Suppressor macrophage treated with lipopolysaccharide for 1 hour (primary cell): ENCODE data around the gene LVRN.
"Not testable (repeated sequence)": the region's sequence is repeated elsewhere in the genome, so short reads cannot be mapped to it uniquely, and the experiment has no call there.

Source experiments
- DNase-seq, 3 donors: peaks; one replicate each; pipeline ENCODE4 v3.0.0-alpha.2; 2020 to 2022

Gene LVRN, protein sequence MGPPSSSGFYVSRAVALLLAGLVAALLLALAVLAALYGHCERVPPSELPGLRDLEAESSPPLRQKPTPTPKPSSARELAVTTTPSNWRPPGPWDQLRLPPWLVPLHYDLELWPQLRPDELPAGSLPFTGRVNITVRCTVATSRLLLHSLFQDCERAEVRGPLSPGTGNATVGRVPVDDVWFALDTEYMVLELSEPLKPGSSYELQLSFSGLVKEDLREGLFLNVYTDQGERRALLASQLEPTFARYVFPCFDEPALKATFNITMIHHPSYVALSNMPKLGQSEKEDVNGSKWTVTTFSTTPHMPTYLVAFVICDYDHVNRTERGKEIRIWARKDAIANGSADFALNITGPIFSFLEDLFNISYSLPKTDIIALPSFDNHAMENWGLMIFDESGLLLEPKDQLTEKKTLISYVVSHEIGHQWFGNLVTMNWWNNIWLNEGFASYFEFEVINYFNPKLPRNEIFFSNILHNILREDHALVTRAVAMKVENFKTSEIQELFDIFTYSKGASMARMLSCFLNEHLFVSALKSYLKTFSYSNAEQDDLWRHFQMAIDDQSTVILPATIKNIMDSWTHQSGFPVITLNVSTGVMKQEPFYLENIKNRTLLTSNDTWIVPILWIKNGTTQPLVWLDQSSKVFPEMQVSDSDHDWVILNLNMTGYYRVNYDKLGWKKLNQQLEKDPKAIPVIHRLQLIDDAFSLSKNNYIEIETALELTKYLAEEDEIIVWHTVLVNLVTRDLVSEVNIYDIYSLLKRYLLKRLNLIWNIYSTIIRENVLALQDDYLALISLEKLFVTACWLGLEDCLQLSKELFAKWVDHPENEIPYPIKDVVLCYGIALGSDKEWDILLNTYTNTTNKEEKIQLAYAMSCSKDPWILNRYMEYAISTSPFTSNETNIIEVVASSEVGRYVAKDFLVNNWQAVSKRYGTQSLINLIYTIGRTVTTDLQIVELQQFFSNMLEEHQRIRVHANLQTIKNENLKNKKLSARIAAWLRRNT

DNA sequence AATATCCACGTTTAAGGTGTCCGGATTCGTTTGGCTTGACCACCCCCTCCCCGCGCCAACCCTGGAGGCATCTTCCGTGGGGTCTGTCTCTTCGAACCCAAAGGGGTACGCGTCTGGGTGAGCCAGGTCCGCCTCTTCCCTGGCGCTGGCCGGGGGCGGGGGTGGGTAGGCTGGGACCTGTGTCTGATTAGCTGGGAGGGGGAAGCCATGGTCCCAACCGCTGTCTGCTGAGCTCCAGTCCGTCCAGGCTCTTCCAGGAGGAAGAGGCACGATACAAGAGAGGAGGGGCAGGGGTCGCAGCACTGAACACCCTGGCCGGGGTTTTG lies at the start of gene LVRN:
TSS of gene LVRN (plus strand) at position 237 of the 326 bp plus-strand sequence. CDS start 143 bp downstream, outside the sequence.
- no peak for DNase-seq

DNA sequence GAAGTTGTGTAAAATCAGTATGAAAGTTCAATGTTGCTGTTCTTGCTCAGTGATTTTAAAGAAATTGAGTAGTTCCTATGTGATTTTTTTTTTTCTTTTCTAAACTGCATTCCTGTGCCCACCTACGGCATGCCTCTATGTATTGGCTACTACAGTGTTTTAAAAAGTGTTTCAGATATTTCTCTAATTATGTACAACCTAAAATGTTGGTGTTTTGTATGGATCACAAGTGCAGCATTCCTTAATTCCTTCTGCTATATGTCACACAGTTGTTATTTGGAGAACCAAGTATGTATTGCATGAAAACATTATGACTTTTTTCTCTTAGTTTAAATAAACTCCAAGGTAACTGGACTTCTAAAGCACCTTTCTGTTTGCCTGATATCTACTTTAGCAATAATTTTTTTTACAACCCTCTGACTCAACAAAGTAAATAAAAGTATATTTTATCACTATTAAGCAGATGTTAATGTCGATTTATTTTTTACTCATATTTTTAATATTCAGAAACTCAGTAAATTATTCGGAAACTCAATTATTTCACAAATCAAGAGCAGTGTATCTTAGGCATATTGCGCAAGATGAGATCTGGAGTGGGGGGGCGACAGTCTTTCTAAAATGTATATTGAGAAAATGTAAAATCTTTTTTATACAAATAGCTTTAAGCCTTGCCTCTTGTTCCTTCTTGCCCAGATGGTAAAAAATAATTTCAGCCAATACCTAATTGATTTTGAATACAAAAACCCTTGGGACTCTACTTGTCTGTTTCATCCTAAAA lies 48.5 kb upstream of the LVRN start:
- not testable (repeated sequence) for DNase-seq

DNA sequence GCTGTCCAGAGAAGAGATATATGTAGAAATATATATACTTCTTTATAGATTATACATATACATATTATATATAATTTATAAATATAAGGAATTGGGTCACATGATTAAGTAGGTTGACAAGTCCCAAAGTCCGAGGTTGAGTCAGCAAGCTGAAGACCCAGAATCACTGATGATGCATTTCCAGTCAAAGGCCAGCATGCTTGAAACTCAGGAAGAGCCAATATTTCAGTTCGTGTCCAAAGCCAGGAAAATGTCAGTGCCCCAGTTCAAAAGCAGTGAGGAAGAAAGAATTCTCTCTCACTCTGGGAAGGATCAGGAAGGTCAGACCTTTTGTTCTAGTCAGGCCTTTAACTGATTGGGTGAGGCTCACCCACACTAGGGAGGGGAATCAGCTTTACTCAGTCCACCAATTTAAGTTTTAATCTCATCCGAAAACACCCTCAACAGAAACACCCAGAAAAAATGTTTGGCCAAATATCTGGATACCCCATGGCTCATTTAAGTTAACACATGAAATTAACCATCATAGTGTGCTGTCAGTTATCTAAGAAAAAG lies 42.0 kb upstream of the LVRN start:
- DNase-seq = no peak

DNA sequence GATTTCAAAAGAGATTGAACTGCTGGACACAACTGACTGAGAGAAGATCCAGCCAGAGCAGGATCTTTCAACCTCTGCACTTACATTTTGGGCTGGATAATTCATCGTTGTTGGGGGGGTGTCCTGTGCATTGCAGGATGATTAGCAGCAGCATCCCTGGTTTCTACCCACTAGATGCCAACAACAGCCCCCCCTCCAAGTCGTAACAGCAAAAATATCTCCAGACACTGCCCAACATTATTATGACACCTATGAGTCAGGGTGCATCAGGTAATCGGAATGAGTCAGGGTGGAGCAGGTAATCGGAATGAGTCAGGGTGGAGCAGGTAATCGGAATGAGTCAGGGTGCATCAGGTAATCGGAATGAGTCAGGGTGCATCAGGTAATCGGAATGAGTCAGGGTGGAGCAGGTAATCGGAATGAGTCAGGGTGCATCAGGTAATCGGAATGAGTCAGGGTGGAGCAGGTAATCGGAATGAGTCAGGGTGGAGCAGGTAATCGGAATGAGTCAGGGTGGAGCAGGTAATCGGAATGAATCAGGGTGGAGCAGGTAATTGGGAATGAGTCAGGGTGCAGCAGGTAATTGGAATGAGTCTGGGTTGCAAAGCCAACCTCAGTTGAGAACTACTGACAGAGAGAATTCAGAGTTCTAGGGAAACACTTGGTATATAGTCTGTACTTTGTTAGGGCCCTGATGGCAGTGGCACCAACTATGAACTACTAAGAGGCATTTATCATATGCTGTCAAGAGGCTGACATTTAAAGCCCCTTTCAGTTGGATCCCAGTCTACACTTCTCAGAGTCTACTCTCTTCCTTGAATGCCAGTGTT lies 33.5 kb upstream of the LVRN start:
- not testable (repeated sequence) for DNase-seq

DNA sequence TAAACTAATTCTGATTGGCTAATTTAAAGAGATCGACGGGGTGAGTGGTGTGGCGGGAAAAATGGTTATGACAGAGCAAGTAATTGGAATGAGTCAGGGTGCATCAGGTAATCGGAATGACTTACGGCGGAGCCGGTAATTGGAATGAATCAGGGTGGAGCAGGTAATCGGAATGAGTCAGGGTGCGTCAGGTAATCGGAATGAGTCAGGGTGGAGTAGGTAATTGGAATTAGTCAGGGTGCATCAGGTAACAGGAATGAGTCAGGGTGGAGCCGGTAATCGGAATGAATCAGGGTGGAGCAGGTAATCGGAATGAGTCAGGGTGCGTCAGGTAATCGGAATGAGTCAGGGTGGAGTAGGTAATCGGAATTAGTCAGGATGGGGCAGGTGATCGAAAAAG lies 32.1 kb upstream of the LVRN start:
- not testable (repeated sequence) for DNase-seq

DNA sequence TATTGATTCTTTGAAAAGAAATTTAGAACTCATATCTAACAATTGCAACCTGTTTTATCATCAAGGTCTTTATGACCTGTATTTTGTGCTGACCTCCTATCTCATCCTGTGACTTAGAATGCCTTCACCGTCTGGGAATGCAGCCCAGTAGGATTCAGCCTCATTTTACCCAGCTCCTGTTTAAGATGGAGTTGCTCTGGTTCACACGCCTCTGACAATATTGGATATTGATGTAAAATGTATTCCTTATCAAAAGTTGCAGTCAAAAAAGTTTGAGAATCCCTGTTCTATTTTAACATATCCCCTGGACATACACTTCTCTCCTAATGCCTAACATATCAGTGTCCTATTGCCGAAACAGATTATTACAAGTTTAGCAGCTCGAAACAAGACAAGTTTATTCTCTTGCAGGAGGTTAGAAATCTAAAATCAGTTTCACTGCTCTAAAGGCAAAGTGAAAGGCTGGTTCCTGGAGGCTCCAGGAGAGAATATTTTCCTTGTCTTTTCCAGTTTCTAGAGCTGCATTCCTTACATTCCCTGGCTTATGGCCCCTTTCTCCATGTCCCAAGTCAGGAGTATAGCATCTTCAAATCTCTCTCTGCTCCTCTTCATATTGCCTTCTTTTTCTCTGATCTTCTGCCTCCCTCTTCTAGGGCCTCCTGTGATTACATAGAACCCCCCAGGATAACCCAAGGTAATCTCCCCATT lies 31.5 kb upstream of the LVRN start:
- DNase-seq = no peak

DNA sequence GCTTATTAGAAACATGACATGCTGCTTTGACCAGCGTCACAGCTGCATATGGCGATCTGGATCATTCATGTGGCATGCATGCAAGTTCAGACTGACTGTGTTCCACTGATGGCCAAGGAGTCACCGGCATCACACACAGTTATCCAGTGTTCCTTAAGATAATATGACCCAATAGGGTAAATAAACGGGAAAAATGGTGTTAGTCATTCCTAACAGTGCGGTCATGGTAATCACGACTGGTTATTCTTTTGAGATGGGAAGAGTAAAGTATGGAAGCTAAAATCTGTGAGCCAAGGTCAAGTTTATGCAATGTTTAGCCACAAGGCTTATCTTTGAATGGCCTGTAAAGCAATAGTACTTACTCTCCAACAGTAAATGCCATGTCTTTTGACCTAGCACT lies 29.3 kb upstream of the LVRN start:
- no peak for DNase-seq

DNA sequence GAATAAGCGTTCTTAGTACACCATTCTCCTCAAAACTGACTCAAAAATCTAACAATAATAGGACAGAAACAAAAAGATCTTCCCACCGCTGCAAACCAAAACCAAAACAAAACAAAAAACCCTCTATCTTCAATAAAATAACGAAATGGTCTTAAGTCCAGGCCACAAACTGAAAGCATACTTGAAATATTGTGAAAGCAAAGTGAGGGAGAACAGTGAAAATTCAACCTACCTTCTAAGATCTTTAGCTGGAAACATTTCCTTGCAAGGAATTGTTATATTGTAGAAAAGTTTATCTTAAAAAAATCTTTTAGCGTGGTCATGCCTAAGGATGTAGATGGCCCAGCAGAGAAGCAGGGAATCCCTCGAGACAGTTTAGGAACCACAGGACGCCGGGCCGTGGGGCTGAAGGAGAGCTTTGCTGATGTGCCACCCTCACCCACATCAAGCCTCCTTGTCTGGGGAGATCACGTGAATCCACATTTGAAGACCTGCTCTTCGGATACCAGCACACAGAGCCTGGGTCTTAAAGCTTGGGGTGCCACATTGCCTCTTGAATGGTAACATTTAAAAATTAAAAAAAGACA lies 27.8 kb upstream of the LVRN start:
- DNase-seq = no peak

DNA sequence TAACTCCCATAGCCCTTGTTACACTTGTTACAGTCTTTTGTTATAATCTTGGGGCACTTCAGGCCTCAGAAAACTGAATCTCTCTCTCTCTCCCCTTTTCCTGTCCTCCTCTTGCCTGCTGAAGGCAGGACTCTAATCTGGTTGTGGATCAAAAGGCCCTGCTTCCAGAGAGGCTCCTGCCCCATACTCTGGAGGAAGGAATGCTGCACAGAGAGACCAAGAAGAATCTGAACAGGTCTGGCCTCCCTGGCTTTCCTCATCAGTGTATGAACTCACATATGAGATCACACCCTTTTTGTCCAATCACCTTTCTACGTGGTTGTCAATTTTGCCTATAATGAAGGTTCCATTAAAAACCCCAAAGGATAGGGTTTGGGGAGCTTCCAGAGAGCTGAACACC lies 26.2 kb upstream of the LVRN start:
- DNase-seq = no peak

DNA sequence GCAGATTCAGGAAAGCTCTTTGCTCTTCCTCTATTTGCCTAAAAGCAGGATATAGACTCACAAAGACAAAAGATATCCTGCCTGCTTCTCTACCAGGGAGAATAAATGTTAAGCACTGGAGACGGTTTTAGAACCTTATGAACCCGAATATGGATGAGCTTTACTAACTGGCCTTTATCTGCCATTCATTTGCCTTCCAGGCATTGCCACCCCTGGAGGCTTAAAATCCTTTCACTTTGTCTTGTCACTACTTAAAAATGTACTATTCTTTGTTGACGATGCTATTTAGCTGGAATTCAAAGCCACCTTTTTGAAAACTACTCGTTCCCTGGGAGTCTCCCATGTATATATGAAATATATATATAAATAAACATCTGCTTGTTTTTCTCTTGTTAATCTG lies 23.2 kb upstream of the LVRN start:
- no peak for DNase-seq

DNA sequence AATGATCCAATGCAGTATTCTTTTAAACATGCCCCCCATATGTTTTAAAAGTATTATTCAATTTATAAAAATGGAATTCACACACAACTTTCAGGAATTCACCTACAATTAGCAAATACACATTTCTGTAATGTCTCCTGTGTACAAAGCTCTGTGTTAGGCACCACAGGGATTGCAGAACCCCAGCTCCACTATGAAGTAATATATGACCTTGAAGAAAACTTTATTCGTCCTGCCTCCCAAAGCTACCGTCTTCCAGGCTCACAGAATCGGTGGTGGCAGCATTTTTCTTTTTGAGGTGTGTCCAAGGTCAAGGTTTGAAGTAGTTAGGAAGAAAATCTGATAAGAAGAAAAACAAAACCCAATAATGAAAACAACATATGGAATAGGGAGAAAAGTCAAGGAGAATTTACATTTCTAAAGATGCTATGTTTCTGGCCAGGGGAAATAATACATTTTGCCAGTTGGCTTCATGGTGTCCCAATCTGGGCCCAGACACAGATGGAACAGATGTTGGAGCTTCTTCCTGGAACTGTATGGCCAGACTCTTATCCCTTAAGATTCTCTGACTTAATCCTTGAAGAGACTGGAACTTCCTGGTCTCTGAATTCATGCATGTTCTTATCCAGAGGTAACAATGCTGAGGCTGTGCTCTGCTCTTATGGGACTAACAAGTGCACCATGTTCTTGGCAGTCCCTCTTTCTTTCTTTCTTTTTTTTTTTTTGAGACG lies 22.0 kb upstream of the LVRN start:
- DNase-seq = no peak

DNA sequence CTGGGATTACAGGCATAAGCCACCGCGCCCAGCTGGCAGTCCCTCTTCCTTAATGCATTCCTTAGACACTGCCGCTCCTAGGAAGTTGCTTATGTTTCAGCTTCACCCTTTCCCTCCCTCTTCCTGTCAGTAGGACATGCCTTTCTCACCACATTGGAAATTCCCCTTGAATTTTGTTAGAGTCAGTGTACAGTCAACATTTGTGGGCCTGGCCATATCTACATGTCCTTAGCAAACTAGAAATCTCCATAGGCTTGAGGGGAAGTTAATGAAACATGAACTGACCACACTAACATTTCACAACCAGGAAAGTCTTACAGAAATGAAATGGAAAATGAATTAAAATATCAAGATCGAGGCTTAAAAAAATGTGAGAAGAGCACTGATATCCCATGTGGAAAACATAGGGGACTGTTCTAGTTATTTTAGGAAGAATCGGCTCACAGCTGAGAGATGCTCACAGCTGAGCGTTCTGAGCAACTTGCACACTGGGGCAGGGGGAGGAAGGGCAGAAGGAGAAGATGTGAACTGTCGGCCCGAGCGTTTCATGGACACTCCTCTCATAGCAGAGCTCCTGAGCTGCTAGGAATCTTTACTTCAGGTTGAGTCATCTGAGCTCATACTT lies 21.1 kb upstream of the LVRN start:
- DNase-seq = peak; percentile 65 to 84 (median 70)

DNA sequence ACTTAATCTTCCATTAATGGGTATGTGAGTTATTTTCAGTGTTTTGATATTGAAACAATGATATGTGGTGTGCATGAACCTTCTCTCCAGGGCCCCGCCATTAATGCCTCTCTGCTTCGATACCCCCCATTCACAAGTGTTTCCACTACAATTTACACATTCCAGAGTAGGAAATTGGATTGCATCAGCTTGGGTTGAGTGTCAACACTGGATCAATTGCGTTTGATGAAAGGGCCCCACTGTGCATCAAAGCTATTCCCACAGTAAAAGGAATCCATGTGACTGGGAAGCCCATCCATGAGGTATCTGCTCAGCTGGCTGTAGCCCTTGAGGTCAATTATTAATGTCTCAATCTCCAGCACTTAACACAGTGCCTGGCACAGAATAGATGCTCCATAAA lies 17.8 kb upstream of the LVRN start:
- DNase-seq = no peak

DNA sequence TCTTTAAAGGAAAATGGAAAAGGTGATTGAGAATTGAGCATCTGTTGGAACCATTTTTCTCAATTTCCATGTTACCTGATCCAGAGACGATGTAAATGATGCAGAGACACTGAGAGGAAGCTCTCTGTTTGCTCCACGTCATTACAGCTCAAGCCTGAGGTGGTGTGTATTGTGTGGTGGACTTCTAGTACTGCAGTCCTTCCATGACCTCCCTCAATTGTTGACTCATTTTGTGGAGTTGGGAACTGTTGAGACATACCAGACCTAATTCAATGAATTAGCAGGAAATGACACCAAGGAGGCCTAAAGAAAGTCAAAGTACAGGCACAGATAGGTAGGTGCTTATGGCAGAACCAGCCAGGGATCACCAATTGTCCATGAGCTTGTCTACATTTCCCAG lies 15.6 kb upstream of the LVRN start:
- no peak for DNase-seq

DNA sequence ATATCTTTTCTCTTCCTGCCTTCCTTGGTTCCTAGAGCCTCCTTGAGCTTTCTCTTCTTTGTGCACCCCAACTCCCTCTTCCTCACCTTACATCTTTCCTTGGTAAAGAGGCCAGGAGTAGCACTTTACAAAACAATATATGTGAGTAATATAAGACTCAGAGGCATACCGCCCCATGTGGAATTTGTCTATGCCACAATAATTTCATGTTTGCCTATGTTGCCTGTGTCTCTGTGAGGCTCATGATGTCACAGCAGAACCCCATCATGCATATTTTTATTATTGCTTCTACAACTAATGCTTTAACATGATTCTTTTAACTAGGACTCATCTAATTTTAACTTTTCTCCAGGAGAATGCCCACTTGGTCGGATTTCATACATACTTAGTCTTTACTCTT lies 15.0 kb upstream of the LVRN start:
- DNase-seq = no peak

DNA sequence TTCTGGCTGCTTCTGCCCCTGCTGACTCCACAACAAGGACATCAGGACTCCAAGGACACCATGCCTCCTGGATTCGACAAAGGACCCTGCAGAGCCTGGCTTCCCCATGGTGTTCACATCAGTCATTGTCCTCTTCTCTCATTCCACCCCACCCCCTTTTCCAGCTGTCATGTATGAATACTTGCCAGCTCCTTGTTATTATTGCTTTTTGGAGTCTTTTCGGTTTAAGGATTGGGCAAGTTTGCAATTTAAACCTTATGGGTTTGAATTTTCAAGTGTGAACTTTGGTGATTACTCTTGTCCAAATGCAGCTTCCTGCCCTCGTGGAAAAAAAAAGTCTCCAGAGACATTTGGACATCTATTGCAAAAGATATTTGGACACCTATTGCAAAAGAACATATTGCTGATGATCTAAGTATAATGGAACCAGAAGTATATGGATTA lies 14.2 kb upstream of the LVRN start:
- peak in 1 of 3 donors; percentile 7 for DNase-seq

DNA sequence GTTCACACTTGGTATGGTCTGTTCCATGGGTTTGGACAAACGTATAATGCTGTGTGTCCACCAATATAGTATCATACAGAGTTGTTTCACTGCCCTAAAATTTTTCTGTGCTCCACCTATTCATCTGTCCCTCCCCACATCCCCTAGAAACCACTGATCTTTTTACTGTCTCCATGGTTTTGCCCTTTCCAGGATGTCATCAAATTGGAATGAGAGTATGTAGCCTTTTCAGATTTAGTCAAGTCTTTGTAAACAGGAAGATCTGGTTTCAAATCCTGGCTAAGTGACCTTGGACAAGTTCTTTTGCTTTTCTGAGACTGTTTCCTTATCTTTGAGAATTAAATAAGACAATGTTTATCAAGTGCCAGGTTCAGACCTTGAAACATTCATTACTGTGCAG lies 13.2 kb upstream of the LVRN start:
- DNase-seq = no peak

DNA sequence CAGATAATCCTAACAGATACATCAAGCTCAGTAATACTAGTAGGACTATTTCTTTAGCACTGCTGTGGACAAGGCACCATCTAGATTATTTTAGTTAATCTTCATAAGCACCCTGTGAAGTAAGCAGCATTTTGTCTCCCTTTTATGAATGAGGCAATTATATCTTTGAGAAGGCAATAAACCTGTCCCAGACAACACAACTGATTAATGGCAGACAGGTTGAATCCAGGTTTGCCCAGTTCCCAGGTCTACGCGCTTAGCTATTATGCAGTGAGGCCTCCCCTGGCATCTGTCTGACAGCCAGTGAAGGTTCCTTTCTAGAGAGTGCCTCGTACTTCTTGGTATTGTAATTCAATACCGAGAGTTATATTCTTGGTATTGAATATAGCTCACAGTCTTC lies 9.7 kb upstream of the LVRN start:
- no peak for DNase-seq

DNA sequence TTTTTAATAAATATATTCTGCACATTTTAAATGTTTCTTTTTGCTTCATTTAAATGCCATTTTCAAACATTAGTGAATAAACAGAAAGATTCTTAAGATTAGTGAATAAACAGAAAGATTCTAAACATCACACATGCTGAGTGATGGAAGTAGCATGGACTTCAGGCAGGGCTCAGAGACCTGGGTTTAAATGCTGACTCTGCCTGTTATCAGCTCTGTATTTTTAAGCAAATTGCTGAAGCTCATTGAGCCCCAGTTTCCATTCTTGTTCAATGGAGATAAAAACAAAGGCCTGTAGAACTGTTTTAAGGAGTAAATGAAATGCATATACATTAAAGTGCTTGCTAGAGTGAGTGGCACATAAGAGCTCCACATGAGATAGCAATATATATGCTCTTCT lies 8.1 kb upstream of the LVRN start:
- no peak for DNase-seq

DNA sequence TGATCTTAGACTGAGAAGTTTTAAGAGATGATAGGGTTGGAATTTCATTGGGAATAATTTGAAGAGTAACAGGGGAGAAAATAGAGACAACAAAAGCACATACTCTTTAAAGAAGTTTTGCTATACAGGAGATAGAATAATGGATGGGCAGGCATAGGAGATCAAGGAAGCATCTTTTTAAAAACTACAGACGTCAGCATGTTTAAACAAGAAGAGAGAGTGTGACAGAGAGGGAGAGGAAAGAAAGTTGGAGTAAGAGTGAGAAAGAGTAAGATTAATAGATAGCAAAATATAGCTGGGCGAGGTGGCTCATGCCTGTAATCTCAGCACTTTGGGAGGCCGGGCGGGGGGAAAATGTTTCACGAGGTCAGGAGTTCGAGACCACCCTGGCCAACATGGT lies 5.3 kb upstream of the LVRN start:
- no peak for DNase-seq
